GM10248 (cell line): ENCODE data around the gene MPST.

Source experiments
- CTCF ChIA-PET: fragments of 300-600 bp; sonication (Branson Sonifier 250); formaldehyde crosslinking; extraction: SDS; loops from one replicate; lab custom pipeline; 2021; ENCODE audit warnings: antibody characterized with exemption; lab: Yijun Ruan, JAX
- POLR2A ChIA-PET: fragments of 350-650 bp; sonication (Branson Sonifier 250); formaldehyde crosslinking; extraction: SDS; loops from one replicate; lab custom pipeline; 2020; ENCODE audit warnings: antibody characterized with exemption; lab: Yijun Ruan, JAX
- DNase-seq: peaks from one replicate; pipeline ENCODE4 v3.0.0; 2012; ENCODE audit errors: extremely low spot score
- TF ChIP-seq, protein P1 (sequence below): IDR thresholded peaks from 2 replicates; pipeline ENCODE4 v1.5.1; 2012; ENCODE audit warnings: mild to moderate bottlenecking, low read depth; ENCODE audit errors: extremely low read depth, missing control alignments, control extremely low read depth

The MPST gene

DNA sequence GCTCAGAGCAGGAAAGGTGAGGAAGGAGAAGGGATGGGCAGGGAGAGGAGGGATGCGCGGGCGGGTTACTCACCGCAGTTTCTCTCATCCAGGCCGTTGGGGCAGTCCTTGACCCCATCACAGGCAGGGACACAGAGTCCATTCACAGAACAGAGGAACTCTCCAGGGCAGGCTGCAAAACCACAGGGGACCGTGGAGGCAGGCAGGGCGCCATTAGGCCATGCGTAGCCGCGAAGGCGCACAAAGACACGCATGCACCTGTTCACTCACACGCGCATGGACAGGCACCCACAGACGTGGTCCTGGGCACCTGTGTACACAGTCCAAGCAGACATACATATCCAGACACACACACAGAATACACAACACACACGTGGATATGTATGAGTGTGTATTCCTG is 55.0 kb downstream of the MPST start:
- CTCF ChIA-PET: no interaction called here
- TF ChIP-seq, protein P1, sequence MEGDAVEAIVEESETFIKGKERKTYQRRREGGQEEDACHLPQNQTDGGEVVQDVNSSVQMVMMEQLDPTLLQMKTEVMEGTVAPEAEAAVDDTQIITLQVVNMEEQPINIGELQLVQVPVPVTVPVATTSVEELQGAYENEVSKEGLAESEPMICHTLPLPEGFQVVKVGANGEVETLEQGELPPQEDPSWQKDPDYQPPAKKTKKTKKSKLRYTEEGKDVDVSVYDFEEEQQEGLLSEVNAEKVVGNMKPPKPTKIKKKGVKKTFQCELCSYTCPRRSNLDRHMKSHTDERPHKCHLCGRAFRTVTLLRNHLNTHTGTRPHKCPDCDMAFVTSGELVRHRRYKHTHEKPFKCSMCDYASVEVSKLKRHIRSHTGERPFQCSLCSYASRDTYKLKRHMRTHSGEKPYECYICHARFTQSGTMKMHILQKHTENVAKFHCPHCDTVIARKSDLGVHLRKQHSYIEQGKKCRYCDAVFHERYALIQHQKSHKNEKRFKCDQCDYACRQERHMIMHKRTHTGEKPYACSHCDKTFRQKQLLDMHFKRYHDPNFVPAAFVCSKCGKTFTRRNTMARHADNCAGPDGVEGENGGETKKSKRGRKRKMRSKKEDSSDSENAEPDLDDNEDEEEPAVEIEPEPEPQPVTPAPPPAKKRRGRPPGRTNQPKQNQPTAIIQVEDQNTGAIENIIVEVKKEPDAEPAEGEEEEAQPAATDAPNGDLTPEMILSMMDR: no peak
- no peak for DNase-seq
- POLR2A ChIA-PET: no interaction called here

- CTCF ChIA-PET: interaction anchor here (2.5 to 2.8 kb wide), 2 partner anchors 13 to 124 kb away, joined by 12 to 37 read pairs; no protein-coding TSS in a partner anchor
- no peak for DNase-seq
- TF ChIP-seq, protein P1: no peak
- POLR2A ChIA-PET: no interaction called here
Measured at GRCh38 chr22:37075046-37075445, 55.5 kb downstream of the MPST start.

- TF ChIP-seq, protein P1: no peak
- ChIA-PET POLR2A (no interaction called here), CTCF (interaction anchor here (1.1 to 2.8 kb wide), 13 partner anchors 9 to 176 kb away, joined by 3 to 37 read pairs (median 5); no protein-coding TSS in a partner anchor)
- DNase-seq: no peak
Measured at GRCh38 chr22:37075822-37076433, 56.4 kb downstream of the MPST start.

DNA sequence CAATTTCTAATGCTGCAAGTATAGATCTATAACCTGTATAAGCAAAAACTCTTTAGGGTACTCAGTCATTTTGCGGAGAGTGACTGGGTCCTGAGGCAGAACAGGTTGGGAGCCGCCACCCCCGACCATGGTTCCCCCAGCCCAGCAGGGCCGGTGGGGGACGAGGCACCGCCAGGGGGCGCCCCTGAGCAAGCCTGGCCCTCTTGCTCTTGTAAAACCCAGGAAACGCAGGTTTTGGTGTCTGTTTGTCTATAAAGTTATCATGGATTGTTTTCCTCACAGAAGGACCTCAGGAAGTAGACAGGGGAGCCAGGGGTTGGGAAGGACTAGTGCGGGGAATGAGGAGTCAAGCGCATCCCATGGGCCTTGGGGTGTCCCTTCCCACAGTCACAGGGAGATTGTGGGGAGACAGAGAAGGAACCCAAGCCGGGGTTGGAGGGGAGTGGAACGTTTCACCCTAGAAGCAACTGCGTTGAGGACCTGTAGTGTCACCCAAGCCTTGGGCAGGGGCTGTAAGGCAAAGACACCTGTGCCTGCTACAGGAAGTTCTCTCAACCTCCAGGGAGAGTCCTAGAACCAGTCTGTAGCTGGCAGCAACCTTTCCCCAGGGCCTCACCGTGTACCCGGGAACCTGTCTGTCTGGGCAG is 58.4 kb downstream of the MPST start:
- TF ChIP-seq, protein P1: peak; percentile 97
- DNase-seq: peak; percentile 91
- ChIA-PET CTCF (interaction anchor here (0.6 to 5.0 kb wide), 12 partner anchors 9 to 121 kb away, joined by 3 to 40 read pairs (median 4); partner anchors contain the start of gene IL2RB), POLR2A (no interaction called here)

GRCh38 chr22:37079158-37079557 is 59.6 kb downstream of the MPST start:
- CTCF ChIA-PET: interaction anchor here (0.9 to 5.0 kb wide), 8 partner anchors 9 to 227 kb away, joined by 3 to 40 read pairs (median 4); no protein-coding TSS in a partner anchor
- no peak for DNase-seq
- TF ChIP-seq, protein P1: no peak
- POLR2A ChIA-PET: no interaction called here
